Measurements from ENCODE around the gene DHX57. TPM values are rescaled to one million over a fixed set of nuclear protein-coding genes. Genes with fewer than 3 reads are reported as not detected.
A peak's percentile ranks its signal among the peaks of the same experiment; 100 is the strongest.

DHX57 gene
- total RNA-seq, 1 donor from 2014 or later: 15.1 TPM

DNA sequence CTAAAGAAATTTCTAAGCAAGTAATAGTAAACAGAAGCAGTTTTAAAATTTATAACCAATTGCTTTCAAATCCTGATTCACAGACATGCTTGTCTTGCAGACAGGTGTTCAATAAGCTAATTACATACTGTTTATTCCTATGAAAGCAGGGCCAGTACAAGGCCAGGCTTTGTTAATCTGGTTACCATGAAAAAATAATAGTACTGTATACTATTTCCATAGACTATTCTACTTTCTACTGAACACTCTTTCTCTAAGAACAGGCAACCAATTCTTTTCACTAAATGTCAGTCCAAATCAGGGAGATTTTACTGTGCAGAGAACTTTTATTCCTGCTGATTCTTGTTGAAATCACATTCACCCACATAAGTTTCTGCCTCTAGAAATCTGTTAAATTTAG lies 121.7 kb downstream of the DHX57 start:
- Histone ChIP-seq H3K4me1 (peaks cover 8% of the 10 kb centered on the region), H3K27ac (peak overlapping the region; percentile 38), H3K36me3 (peaks cover 7% of the 10 kb centered on the region), H3K9me3 (no peaks in the 10 kb centered on the region), H3K27me3 (no peaks in the 10 kb centered on the region), H3K4me3 (no peak overlapping the region)
- DNase-seq (no peak), ATAC-seq (no peak)
- intact Hi-C loops (cut with DNase I): no loop called here
- TF ChIP-seq, protein P1, sequence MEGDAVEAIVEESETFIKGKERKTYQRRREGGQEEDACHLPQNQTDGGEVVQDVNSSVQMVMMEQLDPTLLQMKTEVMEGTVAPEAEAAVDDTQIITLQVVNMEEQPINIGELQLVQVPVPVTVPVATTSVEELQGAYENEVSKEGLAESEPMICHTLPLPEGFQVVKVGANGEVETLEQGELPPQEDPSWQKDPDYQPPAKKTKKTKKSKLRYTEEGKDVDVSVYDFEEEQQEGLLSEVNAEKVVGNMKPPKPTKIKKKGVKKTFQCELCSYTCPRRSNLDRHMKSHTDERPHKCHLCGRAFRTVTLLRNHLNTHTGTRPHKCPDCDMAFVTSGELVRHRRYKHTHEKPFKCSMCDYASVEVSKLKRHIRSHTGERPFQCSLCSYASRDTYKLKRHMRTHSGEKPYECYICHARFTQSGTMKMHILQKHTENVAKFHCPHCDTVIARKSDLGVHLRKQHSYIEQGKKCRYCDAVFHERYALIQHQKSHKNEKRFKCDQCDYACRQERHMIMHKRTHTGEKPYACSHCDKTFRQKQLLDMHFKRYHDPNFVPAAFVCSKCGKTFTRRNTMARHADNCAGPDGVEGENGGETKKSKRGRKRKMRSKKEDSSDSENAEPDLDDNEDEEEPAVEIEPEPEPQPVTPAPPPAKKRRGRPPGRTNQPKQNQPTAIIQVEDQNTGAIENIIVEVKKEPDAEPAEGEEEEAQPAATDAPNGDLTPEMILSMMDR (IDR thresholded peaks at IDR 0.05): no peak

DNA sequence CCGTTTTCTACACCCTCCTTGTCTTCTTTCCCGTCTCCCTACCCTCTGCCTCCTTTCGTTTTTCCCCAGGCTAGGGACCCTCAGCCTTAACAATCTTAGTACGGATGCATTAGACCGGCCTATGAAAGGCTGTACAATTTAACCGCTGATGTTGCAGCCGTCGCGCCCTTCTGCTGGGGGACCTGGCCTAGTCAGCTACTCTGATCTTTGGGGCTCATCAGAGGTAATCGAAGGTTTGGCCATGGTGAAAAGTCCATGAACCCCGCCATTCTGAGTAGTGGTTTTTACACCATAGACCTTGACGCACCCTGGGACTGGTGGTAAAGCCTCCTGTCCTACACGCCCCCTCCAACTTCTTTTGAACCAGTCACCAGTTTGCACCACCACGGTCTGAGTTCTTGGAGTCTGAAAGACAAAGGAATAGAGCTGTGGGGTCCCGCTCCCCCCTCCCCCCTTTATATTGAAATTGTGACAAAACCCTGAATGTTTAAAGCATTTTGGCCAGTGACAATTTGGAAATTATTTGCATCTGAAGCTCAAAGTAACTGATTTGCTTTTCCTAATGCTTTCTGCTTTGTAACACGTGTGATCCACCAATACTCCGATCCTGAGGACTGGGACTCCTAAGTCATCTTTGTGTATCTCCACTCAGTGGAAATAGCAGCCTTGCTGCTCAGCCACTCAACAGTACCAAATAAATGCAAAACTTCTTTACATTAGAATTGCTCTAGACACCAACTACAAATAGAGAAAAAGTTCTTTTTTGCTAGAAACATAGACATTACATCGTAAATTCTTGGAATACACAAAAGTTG lies 123.9 kb downstream of the DHX57 start:
- Histone ChIP-seq H3K36me3 (peaks cover 30% of the 10 kb centered on the region), H3K4me3 (peak overlapping the region; percentile 82), H3K27me3 (no peaks in the 10 kb centered on the region), H3K4me1 (peaks cover 30% of the 10 kb centered on the region), H3K27ac (peak overlapping the region; percentile 98), H3K9me3 (no peaks in the 10 kb centered on the region)
- intact Hi-C loops (cut with DNase I): no loop called here
- ATAC-seq (no peak), DNase-seq (no peak)
- TF ChIP-seq, protein P1 (IDR thresholded peaks at IDR 0.05): no peak

DNA sequence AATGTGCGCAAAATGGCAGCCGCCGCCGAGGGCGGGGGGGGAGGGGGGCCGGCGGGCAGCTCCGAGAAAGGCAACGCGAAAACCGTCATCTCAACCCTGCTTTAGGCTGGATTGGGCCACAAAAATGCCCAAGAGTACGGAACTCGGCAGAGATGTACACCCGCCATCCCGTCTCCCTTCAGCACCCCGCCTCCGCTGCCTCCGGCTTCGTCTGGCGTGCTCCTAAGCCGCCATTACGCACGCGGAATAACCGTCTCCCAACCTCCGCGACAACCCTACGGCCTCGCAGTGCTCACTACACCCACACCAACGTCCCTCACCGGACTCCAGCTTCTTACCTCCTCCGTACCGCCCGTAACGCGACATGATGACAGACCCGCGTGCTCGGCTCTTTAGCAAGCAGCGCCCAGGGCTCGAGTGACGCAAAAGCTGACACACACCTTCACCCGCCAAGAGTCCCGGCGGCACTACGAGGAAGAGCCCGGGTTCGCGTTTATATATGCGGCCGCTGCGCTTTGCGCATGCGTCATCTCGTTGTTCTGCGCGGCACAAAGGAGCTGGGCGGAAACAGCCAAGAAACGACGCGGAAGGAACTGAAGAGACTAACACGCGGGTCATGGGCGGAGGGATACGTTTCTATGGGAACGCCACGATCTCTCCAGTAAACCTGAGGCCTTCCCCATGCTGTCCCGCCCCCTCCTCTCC lies 124.7 kb downstream of the DHX57 start, which contains the start of gene SRSF7:
Gene SRSF7 (minus strand): TSS at position 471 of the 705 bp plus-strand sequence. CDS start 105 bp downstream, at position 366.
- Histone ChIP-seq H3K27ac (peak within 1 kb of the TSS; percentile 98), H3K36me3 (peaks cover 37% of the 10 kb centered on the region), H3K4me1 (peaks cover 36% of the 10 kb centered on the region), H3K4me3 (peak within 1 kb of the TSS; percentile 82), H3K27me3 (no peaks in the 10 kb centered on the region), H3K9me3 (no peaks in the 10 kb centered on the region)
- intact Hi-C loops (cut with DNase I): no loop called here
- peak; percentile 97 for DNase-seq
- TF ChIP-seq, protein P1 (IDR thresholded peaks at IDR 0.05): no peak
- ATAC-seq: peak; percentile 95

DNA sequence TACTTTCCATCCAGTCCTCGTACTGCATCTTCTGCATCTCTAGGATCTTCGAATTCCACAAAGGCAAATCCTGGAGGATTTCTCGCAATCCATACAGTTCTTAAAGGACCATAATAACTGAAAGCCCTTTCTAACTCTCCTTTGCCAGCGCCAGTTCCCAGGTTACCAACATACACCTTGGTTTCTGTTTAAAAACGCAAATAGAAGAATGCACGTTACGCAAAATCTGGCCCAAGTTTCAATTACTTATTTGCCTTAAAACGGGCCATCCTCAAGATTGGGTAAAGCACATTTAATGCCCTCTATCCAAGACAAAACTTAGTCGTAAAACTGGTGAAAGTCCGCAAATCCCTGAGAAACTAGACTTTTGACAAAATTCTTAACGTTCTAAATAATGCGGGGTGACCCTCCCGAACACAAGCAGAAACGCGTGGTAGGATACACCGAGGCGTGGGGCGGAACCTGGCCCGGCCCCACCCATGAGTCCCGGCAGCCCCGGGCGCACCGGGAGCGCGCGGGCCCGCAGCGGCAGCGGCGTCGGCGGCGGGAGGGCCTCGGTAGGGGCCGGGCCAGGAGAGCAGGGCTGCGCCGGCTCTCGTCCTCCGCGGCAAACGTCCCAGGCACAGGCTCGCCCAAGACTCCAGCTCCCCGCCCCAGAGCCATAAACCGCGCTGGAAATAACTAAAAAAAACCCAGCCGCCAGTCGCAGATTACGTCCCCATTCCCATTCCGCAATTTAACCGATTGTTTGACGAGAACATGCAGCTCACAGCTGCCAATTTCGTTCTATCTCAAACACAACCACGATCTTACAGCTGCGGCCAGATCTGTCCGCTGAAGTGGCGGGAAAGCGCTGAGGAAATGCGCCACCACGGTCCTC lies 125.5 kb downstream of the DHX57 start:
- ATAC-seq (peak; percentile 86), DNase-seq (peak; percentile 82)
- Histone ChIP-seq H3K4me1 (peaks cover 39% of the 10 kb centered on the region), H3K9me3 (no peaks in the 10 kb centered on the region), H3K27ac (peak overlapping the region; percentile 98), H3K36me3 (peaks cover 45% of the 10 kb centered on the region), H3K27me3 (no peaks in the 10 kb centered on the region), H3K4me3 (peak overlapping the region; percentile 82)
- intact Hi-C loops (cut with DNase I): no loop called here
- TF ChIP-seq, protein P1 (IDR thresholded peaks at IDR 0.05): no peak

Data from upper lobe of right lung (tissue), 1 donor.